Measurements from ENCODE around the gene JMJD8. TPM values are rescaled to one million over a fixed set of nuclear protein-coding genes. Genes with fewer than 3 reads are reported as not detected.
A peak's percentile ranks its signal among the peaks of the same experiment; 100 is the strongest.

JMJD8 gene
- total and polyA plus RNA-seq, 11 donors: 36.2 to 103 (median 44.1) TPM

GRCh38 chr16:719815-720446, 35.8 kb upstream of the JMJD8 start:
- H3K27ac ChIP-seq: peak overlapping the region in 11 of 12 donors; percentile 87 to 98 (median 94)
- peak in 2 of 4 donors; percentile 2 to 11 for ATAC-seq
- TF ChIP-seq CTCF (IDR thresholded peaks at IDR 0.05) (peak in 3 of 12 donors; percentile 6 to 18 (median 12)), POLR2A (IDR thresholded peaks at IDR 0.05) (no peak)
- no peaks in the 10 kb centered on the region for H3K9me3 ChIP-seq
- peak overlapping the region in 11 of 12 donors; percentile 58 to 92 (median 81) for H3K4me3 ChIP-seq
- peaks cover 0 to 6% (median 0%) of the 10 kb centered on the region in 9 donors for H3K36me3 ChIP-seq
- 5 to 8% (median 8%) methylated on average over 16 of the region's 16 CpGs for WGBS, 4 donors
- peaks cover 4 to 52% (median 35%) of the 10 kb centered on the region in 12 donors for H3K4me1 ChIP-seq
- intact Hi-C loops (cut with DNase I): loop anchor here in 1 of 10 donors (5.0 kb wide), 1 partner anchor 337 kb away; no protein-coding TSS in a partner anchor
- DNase-seq: no peak
- peaks cover 0 to 14% (median 0%) of the 10 kb centered on the region in 9 donors for H3K27me3 ChIP-seq

GRCh38 chr16:718922-719321, 34.8 kb upstream of the JMJD8 start:
- peaks cover 4 to 60% (median 42%) of the 10 kb centered on the region in 12 donors for H3K4me1 ChIP-seq
- 85 to 91% (median 89%) methylated on average over 5 to 6 of the region's 6 CpGs for WGBS, 4 donors

GRCh38 chr16:718389-718788, 34.3 kb upstream of the JMJD8 start:
- ATAC-seq (no peak), DNase-seq (no peak)
- no peak for TF ChIP-seq POLR2A (IDR thresholded peaks at IDR 0.05)
- TF ChIP-seq CTCF (IDR thresholded peaks at IDR 0.05): no peak
- Histone ChIP-seq H3K9me3 (no peaks in the 10 kb centered on the region), H3K27ac (no peak overlapping the region), H3K27me3 (peaks cover 0 to 18% (median 0%) of the 10 kb centered on the region in 9 donors), H3K36me3 (peaks cover 0 to 6% (median 0%) of the 10 kb centered on the region in 9 donors), H3K4me3 (no peak overlapping the region), H3K4me1 (peaks cover 4 to 61% (median 42%) of the 10 kb centered on the region in 12 donors)
- 95 to 97% (median 96%) methylated on average over 3 to 9 of the region's 9 CpGs for WGBS, 4 donors
- intact Hi-C loops (cut with DNase I): loop anchor here in 1 of 10 donors (5.0 kb wide), 1 partner anchor 339 kb away; no protein-coding TSS in a partner anchor

More at GRCh38 chr16:718922-719321, 34.8 kb upstream of the JMJD8 start:
- Histone ChIP-seq H3K27me3 (peaks cover 0 to 18% (median 0%) of the 10 kb centered on the region in 9 donors), H3K4me3 (peak overlapping the region in 1 of 12 donors; percentile 24), H3K9me3 (no peaks in the 10 kb centered on the region), H3K27ac (no peak overlapping the region), H3K36me3 (peaks cover 0 to 6% (median 0%) of the 10 kb centered on the region in 9 donors)
- ATAC-seq (no peak), DNase-seq (no peak)
- TF ChIP-seq POLR2A (IDR thresholded peaks at IDR 0.05) (no peak), CTCF (IDR thresholded peaks at IDR 0.05) (no peak)
- intact Hi-C loops (cut with DNase I): loop anchor here in 1 of 10 donors (5.0 kb wide), 1 partner anchor 338 kb away; no protein-coding TSS in a partner anchor
